NCI-H1930 (cell line): ENCODE data around the gene DLG2.
"Not testable (repeated sequence)": the region's sequence is repeated elsewhere in the genome, so short reads cannot be mapped to it uniquely, and the experiment has no call there.

ENCODE experiments used
- DNase-seq, 2 experiments: peaks; one replicate each; lab custom pipeline; 2025; lab: John Stamatoyannopoulos, UW

Gene DLG2

GRCh38 chr11:85229723-85230122 lies 397.4 kb downstream of the DLG2 start:
- not testable (repeated sequence) for DNase-seq

GRCh38 chr11:85196968-85197367 lies 430.2 kb downstream of the DLG2 start:
- no peak for DNase-seq

GRCh38 chr11:85195934-85196333 lies 431.2 kb downstream of the DLG2 start:
- no peak for DNase-seq

GRCh38 chr11:85187992-85188391 lies 439.2 kb downstream of the DLG2 start:
- DNase-seq: no peak

GRCh38 chr11:85184721-85185120 lies 442.4 kb downstream of the DLG2 start:
- DNase-seq: no peak

GRCh38 chr11:85182441-85183387 lies 444.4 kb downstream of the DLG2 start:
- peak; percentile 8 to 9 for DNase-seq

GRCh38 chr11:85180528-85180927 lies 446.6 kb downstream of the DLG2 start:
- no peak for DNase-seq

GRCh38 chr11:85171648-85172257 lies 455.4 kb downstream of the DLG2 start:
- DNase-seq: no peak

GRCh38 chr11:85170184-85170583 lies 457.0 kb downstream of the DLG2 start:
- no peak for DNase-seq

- no peak for DNase-seq
Observed at GRCh38 chr11:85167471-85167870, 459.7 kb downstream of the DLG2 start.

GRCh38 chr11:85167038-85167437 lies 460.1 kb downstream of the DLG2 start:
- no peak for DNase-seq

GRCh38 chr11:85165819-85166218 lies 461.3 kb downstream of the DLG2 start:
- DNase-seq: no peak

GRCh38 chr11:85164743-85165142 lies 462.4 kb downstream of the DLG2 start:
- no peak for DNase-seq

- no peak for DNase-seq
Observed at GRCh38 chr11:85154294-85154693, 472.9 kb downstream of the DLG2 start.

- no peak for DNase-seq
Observed at GRCh38 chr11:85137597-85137996, 489.5 kb downstream of the DLG2 start.

- no peak for DNase-seq
Observed at GRCh38 chr11:85133636-85134035, 493.5 kb downstream of the DLG2 start.

- DNase-seq: no peak
Observed at GRCh38 chr11:85132851-85133585, 494.1 kb downstream of the DLG2 start.

GRCh38 chr11:85127349-85127748 lies 499.8 kb downstream of the DLG2 start:
- DNase-seq: no peak

GRCh38 chr11:85123752-85124231 lies 503.4 kb downstream of the DLG2 start:
- no peak for DNase-seq

GRCh38 chr11:85118151-85118550 lies 509.0 kb downstream of the DLG2 start:
- DNase-seq: no peak

GRCh38 chr11:85115798-85116197 lies 511.3 kb downstream of the DLG2 start:
- no peak for DNase-seq

GRCh38 chr11:85114786-85115185 lies 512.4 kb downstream of the DLG2 start:
- no peak for DNase-seq
